ENCODE data around the gene APOBEC3B.
"Not testable (repeated sequence)": the region's sequence is repeated elsewhere in the genome, so short reads cannot be mapped to it uniquely, and the experiment has no call there.

Gene APOBEC3B

GRCh38 chr22:39003165-39003638 lies 21.1 kb downstream of the APOBEC3B start:
- DNase-seq, result peak; percentile 81

DNA sequence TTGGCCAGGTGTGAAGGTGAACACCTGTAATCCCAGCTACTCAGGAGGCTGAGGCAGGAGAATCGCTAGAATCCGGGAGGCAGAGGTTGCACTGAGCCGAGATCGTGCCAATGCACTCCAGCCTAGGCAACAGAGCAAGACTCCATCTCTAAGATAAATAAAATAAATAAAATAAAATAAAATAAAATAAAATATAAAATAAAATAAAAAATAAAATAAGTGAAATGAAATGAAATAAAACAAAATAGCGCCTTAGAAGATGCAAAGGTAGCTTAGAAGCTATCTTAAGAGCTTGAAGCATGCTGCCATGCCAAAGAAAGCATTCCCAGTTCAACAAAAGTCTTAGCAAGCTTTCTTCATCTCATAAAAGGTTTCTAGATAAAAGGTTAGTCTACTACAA lies 25.0 kb downstream of the APOBEC3B start:
- no peak for DNase-seq

DNA sequence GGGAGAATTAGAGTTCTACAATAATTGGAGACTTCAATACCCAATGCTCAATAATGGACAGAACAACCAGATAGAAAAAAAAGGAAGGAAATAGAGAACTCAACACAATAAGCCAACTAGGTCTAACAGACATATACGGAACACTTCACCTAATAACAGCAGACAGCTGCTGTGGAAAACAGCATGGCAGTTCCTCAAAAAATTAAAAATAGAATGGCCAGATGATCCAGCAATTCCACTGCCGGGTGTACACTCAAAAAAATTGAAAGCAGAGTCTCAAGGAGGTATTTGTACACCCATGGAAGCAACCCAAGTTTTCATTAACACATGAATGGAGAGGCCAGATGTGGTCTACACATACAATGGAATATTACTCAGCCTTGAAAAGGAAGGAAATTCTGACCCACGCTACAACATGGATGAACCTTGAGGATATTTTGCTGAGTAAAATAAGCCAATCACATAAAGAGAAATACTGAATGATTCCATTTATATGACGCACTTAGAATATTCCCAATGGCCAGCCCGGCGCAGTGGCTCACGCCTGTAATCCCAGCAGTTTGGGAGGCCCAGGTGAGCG lies 26.2 kb downstream of the APOBEC3B start:
- DNase-seq, result not testable (repeated sequence)

DNA sequence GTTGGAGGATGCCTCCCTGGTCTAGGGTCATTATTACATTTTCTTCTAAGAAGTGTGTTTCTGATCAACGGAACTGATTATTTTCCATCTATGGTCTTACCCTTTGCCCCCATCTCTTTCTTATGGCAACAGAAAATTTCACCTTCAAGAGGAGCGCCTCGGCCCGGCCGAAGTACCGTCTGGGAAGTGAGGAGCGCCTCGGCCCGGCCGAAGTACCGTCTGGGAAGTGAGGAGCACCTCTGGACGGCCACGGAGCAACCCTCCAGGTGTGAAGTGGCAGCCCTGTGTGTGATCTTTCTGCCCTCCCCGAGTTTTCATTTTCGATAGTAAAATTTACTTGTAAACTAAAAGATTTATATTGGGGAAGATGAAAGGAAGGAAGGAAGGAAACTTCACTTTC lies 28.8 kb downstream of the APOBEC3B start:
- DNase-seq, result no peak

DNA sequence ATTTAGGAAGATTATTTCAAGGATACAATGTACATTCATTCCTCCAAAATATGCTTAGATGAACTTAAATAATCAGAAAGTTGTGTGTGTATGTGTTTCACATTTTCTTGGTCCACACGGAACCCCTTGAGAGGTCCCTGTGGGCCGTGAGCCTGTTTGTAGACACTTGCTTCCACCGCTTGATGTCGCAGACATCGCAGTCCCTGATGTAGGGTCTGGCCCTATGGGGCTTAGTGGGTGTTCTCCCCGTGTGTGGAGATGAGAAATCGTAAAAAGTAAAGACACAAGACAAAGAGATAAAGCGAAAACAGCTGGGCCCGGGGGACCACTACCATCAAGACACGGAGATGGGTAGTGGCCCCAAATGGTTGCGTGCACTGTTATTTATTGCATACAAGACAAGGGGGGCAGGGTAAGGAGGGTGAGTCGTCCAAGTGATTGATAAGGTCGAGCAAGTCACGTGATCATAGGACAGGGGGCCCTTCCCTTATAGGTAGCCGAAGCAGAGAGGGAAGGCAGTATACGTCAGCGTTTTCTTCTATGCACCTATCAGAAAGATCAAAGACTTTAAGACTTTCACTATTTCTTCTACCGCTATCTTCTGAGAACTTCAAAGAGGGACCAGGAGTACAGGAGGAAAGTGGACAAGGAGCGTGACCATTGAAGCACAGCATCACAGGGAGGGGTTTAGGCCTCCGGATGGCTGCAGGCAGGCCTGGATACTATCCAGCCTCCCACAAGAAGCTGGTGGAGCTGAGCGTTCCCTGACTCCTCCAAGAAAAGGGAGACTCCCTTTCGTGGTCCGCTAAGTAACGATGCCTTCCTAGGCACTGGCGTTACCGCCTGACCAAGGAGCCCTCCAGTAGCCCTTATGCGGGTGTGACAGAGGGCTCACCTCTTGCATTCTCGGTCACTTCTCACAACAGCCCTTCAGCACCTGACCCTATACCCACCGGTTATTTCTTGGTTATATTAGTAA lies 30.7 kb downstream of the APOBEC3B start:
- DNase-seq, result no peak

DNA sequence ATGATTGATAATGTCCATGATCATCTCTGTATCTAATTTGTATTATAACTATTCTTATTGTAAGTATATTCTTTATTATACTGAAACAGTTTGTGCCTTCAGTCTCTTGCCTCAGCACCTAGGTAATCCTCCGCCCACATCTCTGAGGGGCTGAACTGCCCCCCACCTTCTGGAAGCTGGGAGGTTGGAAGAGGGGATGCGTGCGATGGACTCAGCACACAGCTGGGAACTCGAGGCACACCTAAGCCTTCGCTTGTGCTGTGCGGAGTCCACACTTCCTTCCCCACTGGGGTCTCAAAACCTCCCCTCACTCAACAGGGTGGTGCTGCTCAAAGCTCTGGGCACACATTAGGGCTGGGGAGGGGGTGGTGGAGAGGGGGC lies 31.4 kb downstream of the APOBEC3B start:
- not testable (repeated sequence) for DNase-seq

- DNase-seq, result peak; percentile 81
These were observed 32.0 kb downstream of the APOBEC3B start, which contains the start of gene APOBEC3C for GRCh38 chr22:39013942-39014722. TSS of gene APOBEC3C (plus strand) at chr22:39014257. CDS start at chr22:39014363, 106 bp downstream.

GRCh38 chr22:39014723-39015121 lies 32.6 kb downstream of the APOBEC3B start:
- not testable (repeated sequence) for DNase-seq

- DNase-seq, result no peak
These were observed 34.4 kb downstream of the APOBEC3B start for GRCh38 chr22:39016592-39016991.

GRCh38 chr22:39017596-39018365 lies 35.6 kb downstream of the APOBEC3B start:
- no peak for DNase-seq

- not testable (repeated sequence) for DNase-seq
These were observed 38.0 kb downstream of the APOBEC3B start for GRCh38 chr22:39020021-39020651.

DNA sequence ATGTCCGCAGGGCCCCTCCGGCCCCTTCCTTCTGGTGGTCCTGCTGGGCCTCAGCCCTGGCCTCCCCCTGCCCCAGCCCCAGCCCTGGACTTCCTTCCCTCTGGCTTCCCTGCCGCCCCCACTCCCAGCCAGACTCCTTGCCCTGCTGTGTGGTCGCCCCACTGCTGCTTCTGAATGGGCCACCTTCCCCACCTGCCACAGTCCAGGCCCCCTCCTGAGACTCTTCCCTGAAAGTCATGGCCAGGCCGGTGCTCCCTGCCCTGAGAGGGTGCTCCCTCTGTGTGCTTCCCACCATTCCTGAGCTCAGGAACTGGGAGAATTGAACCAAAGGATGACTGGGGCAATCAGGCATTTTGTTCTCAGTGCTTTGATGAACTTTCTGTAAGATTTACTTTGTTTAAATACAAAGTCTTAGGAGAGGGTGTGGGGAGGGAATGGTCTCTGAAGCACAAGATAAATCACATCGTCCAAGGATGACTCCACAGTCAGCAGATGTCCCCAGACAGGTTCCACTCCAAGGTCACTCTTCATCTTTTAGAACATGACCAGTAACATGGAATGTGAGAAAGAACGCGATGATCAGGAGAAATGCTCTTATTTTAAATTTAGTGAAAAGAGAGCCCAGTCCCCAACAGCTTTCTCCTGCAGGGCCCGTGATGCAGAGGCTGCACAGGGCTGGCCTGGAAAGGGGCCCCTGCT lies 39.6 kb downstream of the APOBEC3B start:
- DNase-seq, result no peak

DNA sequence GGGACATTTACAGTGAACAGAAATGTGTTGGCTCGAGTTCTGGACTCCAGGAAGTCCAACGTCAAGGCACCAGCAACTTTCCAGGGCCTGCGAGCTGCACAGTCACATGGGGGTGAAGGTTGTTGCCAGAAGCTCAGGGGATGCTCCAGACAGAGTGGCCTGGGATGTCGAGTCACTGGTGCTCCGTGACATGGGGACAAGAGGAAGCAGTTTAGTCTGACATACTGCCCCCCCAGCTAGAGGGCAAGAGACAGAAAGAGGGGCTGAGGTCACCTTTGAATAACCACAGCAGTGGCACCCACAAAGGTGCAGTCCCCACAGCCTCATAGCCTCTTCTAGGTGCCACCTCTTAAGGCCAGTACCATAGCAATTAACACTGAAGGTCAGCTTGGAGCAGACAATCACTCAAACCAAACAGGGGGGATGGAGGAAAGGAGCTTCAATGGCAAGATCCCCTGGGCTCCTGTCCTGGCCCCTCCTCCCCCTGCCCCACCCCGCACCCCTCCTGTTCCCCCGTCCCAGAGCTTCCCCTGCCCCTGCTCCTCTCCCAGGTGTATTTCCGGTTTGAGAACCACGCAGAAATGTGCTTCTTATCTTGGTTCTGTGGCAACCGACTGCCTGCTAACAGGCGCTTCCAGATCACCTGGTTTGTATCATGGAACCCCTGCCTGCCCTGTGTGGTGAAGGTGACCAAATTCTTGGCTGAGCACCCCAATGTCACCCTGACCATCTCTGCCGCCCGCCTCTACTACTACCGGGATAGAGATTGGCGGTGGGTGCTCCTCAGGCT lies 42.6 kb downstream of the APOBEC3B start:
- DNase-seq, result no peak

GRCh38 chr22:39026509-39027150 lies 44.5 kb downstream of the APOBEC3B start:
- no peak for DNase-seq

- no peak for DNase-seq
These were observed 45.6 kb downstream of the APOBEC3B start for GRCh38 chr22:39027717-39028116.

DNA sequence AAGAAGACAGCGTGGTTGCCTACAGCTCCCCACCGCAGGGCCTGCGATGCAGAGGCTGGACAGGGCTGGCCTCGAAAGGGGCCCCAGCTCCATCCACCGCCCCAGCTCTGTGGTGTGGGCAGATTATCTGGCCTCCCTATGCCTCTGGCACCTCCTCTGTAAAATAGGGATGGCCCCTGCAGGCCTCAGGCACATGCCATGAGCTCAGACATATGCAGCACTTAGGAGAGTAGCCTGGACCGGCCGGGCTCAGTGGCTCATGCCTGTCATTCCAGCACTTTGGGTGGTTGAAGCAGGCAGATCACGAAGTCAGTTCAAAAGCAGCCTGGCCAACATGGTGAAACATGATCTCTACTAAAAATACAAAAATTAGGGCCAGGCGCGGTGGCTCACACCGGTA lies 46.1 kb downstream of the APOBEC3B start:
- no peak for DNase-seq

DNA sequence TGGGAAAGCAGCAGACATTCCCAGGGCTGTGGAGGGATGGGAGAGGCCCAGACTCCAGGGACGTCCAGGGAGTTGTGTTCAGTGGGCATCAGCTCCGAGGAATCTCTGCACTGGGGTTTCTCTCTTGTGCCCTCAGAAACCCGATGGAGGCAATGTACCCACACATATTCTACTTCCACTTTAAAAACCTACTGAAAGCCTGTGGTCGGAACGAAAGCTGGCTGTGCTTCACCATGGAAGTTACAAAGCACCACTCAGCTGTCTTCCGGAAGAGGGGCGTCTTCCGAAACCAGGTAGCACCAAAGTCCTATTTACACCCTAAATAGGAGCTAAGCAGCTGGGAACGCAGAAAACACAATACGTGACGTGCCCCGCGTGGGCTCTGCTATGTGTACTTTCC lies 47.1 kb downstream of the APOBEC3B start:
- no peak for DNase-seq

- DNase-seq, result no peak
These were observed 48.6 kb downstream of the APOBEC3B start for GRCh38 chr22:39030705-39031104.

DNA sequence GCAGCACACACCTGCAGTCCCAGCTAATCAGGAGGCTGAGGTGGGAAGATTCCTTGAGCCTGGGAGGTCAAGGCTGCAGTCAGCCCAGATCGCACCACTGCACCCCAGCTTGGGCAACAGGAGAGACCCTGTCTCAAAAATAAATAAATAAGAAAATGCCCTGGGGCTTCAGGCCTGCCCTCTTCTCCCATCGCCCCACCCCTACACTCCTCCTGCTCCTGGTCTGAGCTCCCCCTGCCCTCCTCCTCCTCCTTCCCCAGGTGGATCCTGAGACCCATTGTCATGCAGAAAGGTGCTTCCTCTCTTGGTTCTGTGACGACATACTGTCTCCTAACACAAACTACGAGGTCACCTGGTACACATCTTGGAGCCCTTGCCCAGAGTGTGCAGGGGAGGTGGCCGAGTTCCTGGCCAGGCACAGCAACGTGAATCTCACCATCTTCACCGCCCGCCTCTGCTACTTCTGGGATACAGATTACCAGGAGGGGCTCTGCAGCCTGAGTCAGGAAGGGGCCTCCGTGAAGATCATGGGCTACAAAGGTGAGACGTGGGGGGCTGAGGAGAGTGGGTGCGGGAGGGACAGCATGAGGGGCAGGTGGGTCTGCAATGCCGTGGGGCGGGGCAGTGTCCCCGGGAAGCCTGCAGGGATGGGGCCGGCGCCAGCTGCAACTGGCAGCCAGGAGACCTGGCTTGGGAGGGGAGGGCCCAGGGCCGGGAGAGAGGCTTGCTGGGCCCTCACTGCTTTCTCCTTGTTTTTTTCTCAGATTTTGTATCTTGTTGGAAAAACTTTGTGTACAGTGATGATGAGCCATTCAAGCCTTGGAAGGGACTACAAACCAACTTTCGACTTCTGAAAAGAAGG lies 49.5 kb downstream of the APOBEC3B start:
- not testable (repeated sequence) for DNase-seq

Data from activated gamma-delta T cell treated with Interleukin-2 at 50 U/mL for 16 hours (primary cell).